HTERT RPE-1 (cell line): ENCODE results near the gene RPL9.
"Not testable (repeated sequence)": the region's sequence is repeated elsewhere in the genome, so short reads cannot be mapped to it uniquely, and the experiment has no call there.

Experiments
- in situ Hi-C: fragments of 300-500 bp; cut with MboI; formaldehyde crosslinking; loops from 4 replicates; pipeline ENCODE4 v1.14.3; 2020; ENCODE audit warnings: low sequenced_read_pairs

The RPL9 gene

GRCh38 chr4:39427520-39428114 lies 31.1 kb downstream of the RPL9 start:
- in situ Hi-C loops: no loop called here

- in situ Hi-C loops: no loop called here
Measured at GRCh38 chr4:39426728-39427127, 32.0 kb downstream of the RPL9 start.

- in situ Hi-C loops: not testable (repeated sequence)
Measured at GRCh38 chr4:39425297-39425696, 33.4 kb downstream of the RPL9 start.

- in situ Hi-C loops: no loop called here
Measured at GRCh38 chr4:39422247-39422646, 36.5 kb downstream of the RPL9 start.

GRCh38 chr4:39415678-39416283 lies 42.9 kb downstream of the RPL9 start:
- in situ Hi-C loops: no loop called here

GRCh38 chr4:39411561-39411960 lies 47.2 kb downstream of the RPL9 start:
- in situ Hi-C loops: not testable (repeated sequence)

GRCh38 chr4:39410415-39410814 lies 48.3 kb downstream of the RPL9 start:
- in situ Hi-C loops: no loop called here

GRCh38 chr4:39407584-39407885 lies 51.2 kb downstream of the RPL9 start:
- in situ Hi-C loops: no loop called here

- in situ Hi-C loops: no loop called here
Measured at GRCh38 chr4:39406763-39407583, 51.7 kb downstream of the RPL9 start, which contains the start of gene KLB. TSS of gene KLB (plus strand) at chr4:39406930. CDS start at chr4:39406950, 20 bp downstream.
